HEK293 (cell line): ENCODE measurements around the gene THUMPD1.

ENCODE experiments used
- CTCF ChIA-PET: fragments of 350-600 bp; formaldehyde crosslinking; extraction: SDS; loops from one replicate; lab custom pipeline; 2021; ENCODE audit warnings: antibody characterized with exemption; lab: Yijun Ruan, JAX
- POLR2A ChIA-PET: fragments of 300-600 bp; formaldehyde crosslinking; extraction: SDS; loops from one replicate; lab custom pipeline; 2020; ENCODE audit warnings: antibody characterized with exemption, inconsistent platforms; lab: Yijun Ruan, JAX
- H3K27ac ChIP-seq: fragments of 200-500 bp; sonication (Bioruptor generic); 2 replicates; pipeline ENCODE4 v1.5.1; 2014; ENCODE audit warnings: low read depth, low read length, control low read depth, inconsistent platforms; ENCODE audit errors: extremely low read depth
- H3K36me3 ChIP-seq, 2 experiments: fragments of 200-500 bp in 1 of 2; sonication (Bioruptor generic) in 1 of 2; 1 replicate in 1 of 2; 2 replicates in 1 of 2; pipeline ENCODE4 v1.5.1; 2014 to 2017; ENCODE audit warnings: inconsistent platforms in 2 of 2, low read length in 2 of 2; ENCODE audit not compliant: control insufficient read depth in 2 of 2, insufficient read depth in 1 of 2
- H3K4me1 ChIP-seq: fragments of 200-500 bp; sonication (Bioruptor generic); 2 replicates; pipeline ENCODE4 v1.5.1; 2014; ENCODE audit warnings: mild to moderate bottlenecking, low read length, inconsistent platforms; ENCODE audit not compliant: control insufficient read depth, insufficient read depth
- H3K4me3 ChIP-seq: 2 replicates; pipeline ENCODE4 v1.5.1; 2011; ENCODE audit warnings: low read depth, mild to moderate bottlenecking, control low read depth, low read length, moderate library complexity
- H3K9me3 ChIP-seq: fragments of 200-500 bp; sonication (Bioruptor generic); 2 replicates; pipeline ENCODE4 v1.5.1; 2014; ENCODE audit warnings: low read depth, low read length, inconsistent platforms; ENCODE audit not compliant: control insufficient read depth, insufficient read depth
- HOXA7 ChIP-seq: sonication (generic); formaldehyde crosslinking; IDR thresholded peaks from 2 replicates; pipeline ENCODE4 v1.8.1; 2022; ENCODE audit warnings: missing genetic modification reagents, borderline replicate concordance
- SP3 ChIP-seq: fragments of 450-650 bp; formaldehyde crosslinking; IDR thresholded peaks from 2 replicates; pipeline ENCODE4 v1.5.1; 2016; ENCODE audit warnings: missing biosample characterization, missing genetic modification characterization
- WT1 ChIP-seq: fragments of 450-650 bp; formaldehyde crosslinking; IDR thresholded peaks from 2 replicates; pipeline ENCODE4 v1.5.1; 2016; ENCODE audit warnings: missing biosample characterization, missing genetic modification characterization
- ZNF133 ChIP-seq: fragments of 450-650 bp; formaldehyde crosslinking; IDR thresholded peaks from 2 replicates; pipeline ENCODE4 v1.5.1; 2016; ENCODE audit warnings: missing biosample characterization, missing genetic modification characterization
- ZNF155 ChIP-seq: fragments of 450-650 bp; formaldehyde crosslinking; IDR thresholded peaks from 2 replicates; pipeline ENCODE4 v1.5.1; 2016; ENCODE audit warnings: missing biosample characterization, missing genetic modification characterization
- ZNF211 ChIP-seq: fragments of 450-650 bp; formaldehyde crosslinking; IDR thresholded peaks from 2 replicates; pipeline ENCODE4 v1.5.1; 2016; ENCODE audit warnings: low read depth, missing biosample characterization, missing genetic modification characterization
- ZNF223 ChIP-seq: fragments of 450-650 bp; formaldehyde crosslinking; IDR thresholded peaks from 2 replicates; pipeline ENCODE4 v1.5.1; 2016; ENCODE audit warnings: missing biosample characterization, missing genetic modification characterization
- ZNF335 ChIP-seq: fragments of 450-650 bp; formaldehyde crosslinking; conservative IDR thresholded peaks from 2 replicates; pipeline ENCODE4 v1.5.1; 2016; ENCODE audit warnings: missing biosample characterization, missing genetic modification characterization
- ZNF341 ChIP-seq: fragments of 450-650 bp; formaldehyde crosslinking; IDR thresholded peaks from 2 replicates; pipeline ENCODE4; 2016; ENCODE audit warnings: low read depth, missing biosample characterization, missing genetic modification characterization
- ZNF521 ChIP-seq: fragments of 450-650 bp; formaldehyde crosslinking; IDR thresholded peaks from 2 replicates; pipeline ENCODE4 v1.5.1; 2017; ENCODE audit warnings: missing biosample characterization, mild to moderate bottlenecking, missing genetic modification characterization
- ZNF585B ChIP-seq: fragments of 450-650 bp; formaldehyde crosslinking; IDR thresholded peaks from 2 replicates; pipeline ENCODE4 v1.5.1; 2016; ENCODE audit warnings: missing biosample characterization, missing genetic modification characterization
- ZNF626 ChIP-seq: fragments of 450-650 bp; sonication (Bioruptor Pico); formaldehyde crosslinking; IDR thresholded peaks from 2 replicates; pipeline ENCODE4 v1.5.1; 2018; ENCODE audit warnings: missing biosample characterization, missing genetic modification characterization, inconsistent platforms
- ZNF664 ChIP-seq: fragments of 450-650 bp; formaldehyde crosslinking; IDR thresholded peaks from 2 replicates; pipeline ENCODE4 v1.5.1; 2016; ENCODE audit warnings: missing biosample characterization, missing genetic modification characterization
- ZNF776 ChIP-seq: fragments of 450-650 bp; formaldehyde crosslinking; IDR thresholded peaks from 2 replicates; pipeline ENCODE4 v1.5.0; 2017; ENCODE audit warnings: missing biosample characterization, missing genetic modification characterization, borderline replicate concordance
- ZNF777 ChIP-seq: fragments of 450-650 bp; formaldehyde crosslinking; IDR thresholded peaks from 2 replicates; pipeline ENCODE4 v1.5.1; 2017; ENCODE audit warnings: missing biosample characterization, missing genetic modification characterization, borderline replicate concordance
- ZNF785 ChIP-seq: fragments of 450-650 bp; formaldehyde crosslinking; IDR thresholded peaks from 2 replicates; pipeline ENCODE4 v1.5.1; 2016; ENCODE audit warnings: missing biosample characterization, missing genetic modification characterization
- TF ChIP-seq, protein P1 (sequence below): fragments of 450-650 bp; formaldehyde crosslinking; IDR thresholded peaks from 2 replicates; pipeline ENCODE4 v1.5.1; 2016; ENCODE audit warnings: missing biosample characterization, missing genetic modification characterization
- TF ChIP-seq, protein P2 (sequence below): fragments of 450-650 bp; formaldehyde crosslinking; IDR thresholded peaks from 2 replicates; pipeline ENCODE4 v1.5.1; 2016; ENCODE audit warnings: missing biosample characterization, missing genetic modification characterization
- TF ChIP-seq, protein P3 (sequence below): fragments of 450-650 bp; formaldehyde crosslinking; IDR thresholded peaks from 2 replicates; pipeline ENCODE4 v1.5.1; 2016; ENCODE audit warnings: missing biosample characterization, missing genetic modification characterization
- TF ChIP-seq, protein P4 (sequence below): fragments of 450-650 bp; IDR thresholded peaks from 2 replicates; pipeline ENCODE4 v1.5.1; 2018; ENCODE audit warnings: missing biosample characterization, missing genetic modification characterization
- TF ChIP-seq, protein P5 (sequence below): fragments of 450-650 bp; formaldehyde crosslinking; IDR thresholded peaks from 2 replicates; pipeline ENCODE4 v1.5.1; 2017; ENCODE audit warnings: missing biosample characterization, missing genetic modification characterization

The THUMPD1 gene

DNA sequence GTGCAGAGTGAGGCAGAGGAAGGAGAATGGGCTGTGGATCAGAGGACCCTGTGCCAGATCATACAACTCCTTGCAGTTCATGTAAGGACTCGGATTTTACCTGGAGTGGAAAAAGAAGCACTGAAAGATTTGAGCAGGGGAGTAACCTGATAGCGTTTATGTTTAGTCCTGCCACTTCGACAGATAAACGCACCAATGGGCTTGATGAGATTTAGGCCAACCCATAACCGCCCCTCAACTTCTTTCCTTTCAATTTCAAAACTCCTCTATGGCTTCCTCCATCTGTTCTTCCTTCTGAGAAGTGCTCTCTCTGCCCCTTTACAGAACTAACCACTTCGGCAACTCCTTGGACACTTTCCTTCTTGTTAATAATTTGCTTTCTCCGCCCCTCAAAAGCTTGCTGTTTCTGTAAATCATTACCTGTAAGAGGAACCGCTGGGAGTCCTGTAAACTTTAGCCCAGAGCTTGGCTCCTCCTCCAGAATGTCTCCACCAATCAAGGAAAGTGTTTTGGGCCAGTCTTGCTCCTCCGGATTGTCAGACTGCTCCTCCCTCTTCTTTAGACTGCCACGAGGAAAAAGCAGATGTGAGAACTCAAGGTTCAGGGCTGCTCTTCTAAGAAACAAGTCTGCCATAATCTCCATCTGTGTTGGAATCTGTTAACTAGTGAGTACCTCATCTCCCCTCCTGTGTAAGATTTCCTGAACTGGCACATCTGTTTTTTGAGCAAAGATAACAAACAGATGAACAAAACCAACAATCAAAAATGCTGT, 22.0 kb upstream of the THUMPD1 start, which contains the start of gene ACSM3 (continued):
- TF ChIP-seq, protein P1, sequence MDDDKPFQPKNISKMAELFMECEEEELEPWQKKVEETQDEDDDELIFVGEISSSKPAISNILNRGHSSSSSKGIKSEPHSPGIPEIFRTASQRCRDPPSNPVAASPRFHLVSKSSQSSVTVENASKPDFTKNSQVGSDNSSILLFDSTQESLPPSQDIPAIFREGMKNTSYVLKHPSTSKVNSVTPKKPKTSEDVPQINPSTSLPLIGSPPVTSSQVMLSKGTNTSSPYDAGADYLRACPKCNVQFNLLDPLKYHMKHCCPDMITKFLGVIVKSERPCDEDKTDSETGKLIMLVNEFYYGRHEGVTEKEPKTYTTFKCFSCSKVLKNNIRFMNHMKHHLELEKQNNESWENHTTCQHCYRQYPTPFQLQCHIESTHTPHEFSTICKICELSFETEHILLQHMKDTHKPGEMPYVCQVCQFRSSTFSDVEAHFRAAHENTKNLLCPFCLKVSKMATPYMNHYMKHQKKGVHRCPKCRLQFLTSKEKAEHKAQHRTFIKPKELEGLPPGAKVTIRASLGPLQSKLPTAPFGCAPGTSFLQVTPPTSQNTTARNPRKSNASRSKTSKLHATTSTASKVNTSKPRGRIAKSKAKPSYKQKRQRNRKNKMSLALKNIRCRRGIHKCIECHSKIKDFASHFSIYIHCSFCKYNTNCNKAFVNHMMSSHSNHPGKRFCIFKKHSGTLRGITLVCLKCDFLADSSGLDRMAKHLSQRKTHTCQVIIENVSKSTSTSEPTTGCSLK (tag by site-specific recombination), result no peak
- TF ChIP-seq SP3 (tag by site-specific recombination) (peak; percentile 57), ZNF626 (no peak), HOXA7 (CRISPR knock-in tag) (no peak), ZNF335 (tag by site-specific recombination) (peak; percentile 30; the same call in 1 of the 2 replicates), ZNF155 (tag by site-specific recombination) (no peak)
- TF ChIP-seq, protein P2, sequence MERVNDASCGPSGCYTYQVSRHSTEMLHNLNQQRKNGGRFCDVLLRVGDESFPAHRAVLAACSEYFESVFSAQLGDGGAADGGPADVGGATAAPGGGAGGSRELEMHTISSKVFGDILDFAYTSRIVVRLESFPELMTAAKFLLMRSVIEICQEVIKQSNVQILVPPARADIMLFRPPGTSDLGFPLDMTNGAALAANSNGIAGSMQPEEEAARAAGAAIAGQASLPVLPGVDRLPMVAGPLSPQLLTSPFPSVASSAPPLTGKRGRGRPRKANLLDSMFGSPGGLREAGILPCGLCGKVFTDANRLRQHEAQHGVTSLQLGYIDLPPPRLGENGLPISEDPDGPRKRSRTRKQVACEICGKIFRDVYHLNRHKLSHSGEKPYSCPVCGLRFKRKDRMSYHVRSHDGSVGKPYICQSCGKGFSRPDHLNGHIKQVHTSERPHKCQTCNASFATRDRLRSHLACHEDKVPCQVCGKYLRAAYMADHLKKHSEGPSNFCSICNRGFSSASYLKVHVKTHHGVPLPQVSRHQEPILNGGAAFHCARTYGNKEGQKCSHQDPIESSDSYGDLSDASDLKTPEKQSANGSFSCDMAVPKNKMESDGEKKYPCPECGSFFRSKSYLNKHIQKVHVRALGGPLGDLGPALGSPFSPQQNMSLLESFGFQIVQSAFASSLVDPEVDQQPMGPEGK, result no peak
- TF ChIP-seq, protein P3, sequence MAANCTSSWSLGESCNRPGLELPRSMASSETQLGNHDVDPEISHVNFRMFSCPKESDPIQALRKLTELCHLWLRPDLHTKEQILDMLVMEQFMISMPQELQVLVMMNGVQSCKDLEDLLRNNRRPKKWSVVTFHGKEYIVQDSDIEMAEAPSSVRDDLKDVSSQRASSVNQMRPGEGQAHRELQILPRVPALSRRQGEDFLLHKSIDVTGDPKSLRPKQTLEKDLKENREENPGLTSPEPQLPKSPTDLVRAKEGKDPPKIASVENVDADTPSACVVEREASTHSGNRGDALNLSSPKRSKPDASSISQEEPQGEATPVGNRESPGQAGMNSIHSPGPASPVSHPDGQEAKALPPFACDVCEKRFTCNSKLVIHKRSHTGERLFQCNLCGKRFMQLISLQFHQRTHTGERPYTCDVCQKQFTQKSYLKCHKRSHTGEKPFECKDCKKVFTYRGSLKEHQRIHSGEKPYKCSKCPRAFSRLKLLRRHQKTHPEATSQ (tag by site-specific recombination), result no peak

DNA sequence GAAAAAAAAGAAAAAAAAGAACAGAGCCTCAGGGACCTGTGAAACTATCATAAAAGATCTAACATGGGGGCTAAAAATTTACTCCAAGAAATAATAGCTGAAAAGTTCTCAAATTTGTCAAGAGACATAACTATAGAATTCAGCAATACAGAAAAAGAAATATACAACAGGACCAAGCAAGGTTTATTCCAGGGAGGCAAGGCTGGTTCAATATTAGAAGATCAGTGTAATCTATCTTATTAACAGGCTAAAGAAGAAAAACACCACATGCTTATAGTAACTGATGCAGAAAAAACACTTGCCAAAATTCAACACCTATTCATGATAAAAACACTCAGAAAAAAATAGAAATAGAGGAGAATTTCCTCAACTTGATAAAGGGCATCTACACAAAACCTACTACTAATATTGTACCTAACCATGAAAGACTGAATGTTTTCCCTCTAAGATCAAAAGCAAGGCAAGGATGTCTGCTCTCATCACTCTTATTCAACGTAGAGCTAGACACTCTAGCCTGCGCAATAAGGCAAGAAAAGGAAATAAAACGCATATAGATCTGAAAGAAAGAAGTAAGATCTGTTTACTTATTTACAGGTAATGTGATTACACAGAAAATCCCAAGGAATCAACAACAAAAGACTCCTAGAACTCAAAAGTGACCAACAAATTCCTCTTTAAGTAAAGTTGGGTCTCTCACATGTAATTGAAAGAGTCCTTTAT, 20.9 kb upstream of the THUMPD1 start:
- no peaks in the 10 kb centered on the region for H3K36me3 ChIP-seq
- TF ChIP-seq, protein P4, sequence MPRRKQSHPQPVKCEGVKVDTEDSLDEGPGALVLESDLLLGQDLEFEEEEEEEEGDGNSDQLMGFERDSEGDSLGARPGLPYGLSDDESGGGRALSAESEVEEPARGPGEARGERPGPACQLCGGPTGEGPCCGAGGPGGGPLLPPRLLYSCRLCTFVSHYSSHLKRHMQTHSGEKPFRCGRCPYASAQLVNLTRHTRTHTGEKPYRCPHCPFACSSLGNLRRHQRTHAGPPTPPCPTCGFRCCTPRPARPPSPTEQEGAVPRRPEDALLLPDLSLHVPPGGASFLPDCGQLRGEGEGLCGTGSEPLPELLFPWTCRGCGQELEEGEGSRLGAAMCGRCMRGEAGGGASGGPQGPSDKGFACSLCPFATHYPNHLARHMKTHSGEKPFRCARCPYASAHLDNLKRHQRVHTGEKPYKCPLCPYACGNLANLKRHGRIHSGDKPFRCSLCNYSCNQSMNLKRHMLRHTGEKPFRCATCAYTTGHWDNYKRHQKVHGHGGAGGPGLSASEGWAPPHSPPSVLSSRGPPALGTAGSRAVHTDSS (tag by site-specific recombination), result no peak
- no peak for TF ChIP-seq ZNF776
- no peak for TF ChIP-seq ZNF133
- TF ChIP-seq ZNF664 (tag by site-specific recombination), result no peak
- TF ChIP-seq ZNF211 (tag by site-specific recombination), result no peak
- TF ChIP-seq ZNF785, result no peak
- no peak for TF ChIP-seq ZNF223 (tag by site-specific recombination)
- TF ChIP-seq, protein P5, sequence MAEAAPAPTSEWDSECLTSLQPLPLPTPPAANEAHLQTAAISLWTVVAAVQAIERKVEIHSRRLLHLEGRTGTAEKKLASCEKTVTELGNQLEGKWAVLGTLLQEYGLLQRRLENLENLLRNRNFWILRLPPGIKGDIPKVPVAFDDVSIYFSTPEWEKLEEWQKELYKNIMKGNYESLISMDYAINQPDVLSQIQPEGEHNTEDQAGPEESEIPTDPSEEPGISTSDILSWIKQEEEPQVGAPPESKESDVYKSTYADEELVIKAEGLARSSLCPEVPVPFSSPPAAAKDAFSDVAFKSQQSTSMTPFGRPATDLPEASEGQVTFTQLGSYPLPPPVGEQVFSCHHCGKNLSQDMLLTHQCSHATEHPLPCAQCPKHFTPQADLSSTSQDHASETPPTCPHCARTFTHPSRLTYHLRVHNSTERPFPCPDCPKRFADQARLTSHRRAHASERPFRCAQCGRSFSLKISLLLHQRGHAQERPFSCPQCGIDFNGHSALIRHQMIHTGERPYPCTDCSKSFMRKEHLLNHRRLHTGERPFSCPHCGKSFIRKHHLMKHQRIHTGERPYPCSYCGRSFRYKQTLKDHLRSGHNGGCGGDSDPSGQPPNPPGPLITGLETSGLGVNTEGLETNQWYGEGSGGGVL (tag by site-specific recombination), result no peak
- no peak for TF ChIP-seq ZNF341 (tag by site-specific recombination)
- TF ChIP-seq WT1, result no peak
- TF ChIP-seq ZNF777 (tag by site-specific recombination), result no peak
- no peak for TF ChIP-seq ZNF335 (tag by site-specific recombination)
- no peak for TF ChIP-seq ZNF521
- TF ChIP-seq ZNF585B (tag by site-specific recombination), result no peak
- no peak overlapping the region for H3K27ac ChIP-seq
- no peaks in the 10 kb centered on the region for H3K4me1 ChIP-seq
- POLR2A ChIA-PET, result no interaction called here
- no peak overlapping the region for H3K4me3 ChIP-seq
- CTCF ChIA-PET, result no interaction called here
- no peaks in the 10 kb centered on the region for H3K9me3 ChIP-seq
